HG02885 (cell line): ENCODE measurements around the gene BOLL.
"Not testable (repeated sequence)": the region's sequence is repeated elsewhere in the genome, so short reads cannot be mapped to it uniquely, and the experiment has no call there.

Experiments used
- ATAC-seq: cut with Tn5 transposase; IDR thresholded peaks from one replicate; pipeline ENCODE4 v1.9.1; 2021; ENCODE audit warnings: mild to moderate bottlenecking; ENCODE audit not compliant: unreplicated experiment, poor library complexity

Gene BOLL

DNA sequence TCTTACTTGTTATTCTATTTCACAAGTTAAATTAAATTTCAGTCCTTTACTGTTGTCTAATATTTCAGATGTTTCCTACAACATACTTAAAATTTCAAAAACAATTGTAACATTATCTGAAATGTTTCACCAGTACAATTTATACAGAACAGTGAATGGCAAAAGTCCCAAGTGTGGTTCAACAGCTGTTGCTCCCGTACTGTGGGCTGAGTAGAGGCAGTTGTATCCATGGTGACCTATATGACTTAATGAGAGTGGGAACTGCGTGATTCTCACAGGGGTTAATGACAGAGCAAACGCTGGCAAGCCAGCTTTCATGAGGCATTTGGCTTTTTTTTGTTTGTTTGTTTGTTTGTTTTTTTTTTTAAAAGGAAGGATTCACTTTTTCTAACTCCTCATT, 13.9 kb upstream of the BOLL start:
- ATAC-seq = no peak

DNA sequence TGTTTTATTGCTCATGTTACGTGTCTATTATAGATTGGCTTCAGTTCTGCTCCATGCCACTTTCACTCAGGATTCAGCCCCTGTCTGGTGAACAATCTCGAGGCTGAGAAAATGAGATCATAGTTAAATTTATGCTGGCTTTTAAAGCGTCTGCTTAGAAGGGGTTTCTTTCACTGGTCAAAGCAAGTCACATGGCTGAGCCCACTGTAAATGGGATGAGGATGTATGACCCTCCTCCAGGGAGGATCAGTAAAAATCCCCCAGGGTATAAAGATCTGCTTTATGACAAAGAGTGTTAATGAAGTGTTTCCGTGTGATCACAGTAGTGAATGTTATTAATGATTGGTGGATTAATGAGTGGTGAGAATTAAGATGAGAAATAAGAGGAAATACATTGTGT, 13.1 kb upstream of the BOLL start:
- ATAC-seq = no peak

DNA sequence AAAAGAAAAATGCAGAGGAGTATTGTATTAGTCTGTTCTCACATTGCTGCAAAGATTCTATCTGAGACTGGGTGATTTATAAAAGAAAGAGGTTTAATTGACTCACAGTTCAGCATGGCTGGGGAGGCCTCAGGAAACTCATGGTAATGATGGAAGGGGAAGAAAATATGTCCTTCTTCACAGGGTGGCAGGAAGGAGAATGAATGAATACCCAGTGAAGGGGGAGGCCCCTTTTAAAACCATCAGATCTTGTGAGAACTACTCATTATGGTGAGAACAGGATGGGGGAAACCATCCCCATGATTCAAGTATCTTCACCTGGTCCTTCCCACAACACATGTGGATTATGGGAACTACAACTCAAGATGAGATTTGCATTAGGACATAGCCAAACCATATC, 10.2 kb upstream of the BOLL start:
- no peak for ATAC-seq

DNA sequence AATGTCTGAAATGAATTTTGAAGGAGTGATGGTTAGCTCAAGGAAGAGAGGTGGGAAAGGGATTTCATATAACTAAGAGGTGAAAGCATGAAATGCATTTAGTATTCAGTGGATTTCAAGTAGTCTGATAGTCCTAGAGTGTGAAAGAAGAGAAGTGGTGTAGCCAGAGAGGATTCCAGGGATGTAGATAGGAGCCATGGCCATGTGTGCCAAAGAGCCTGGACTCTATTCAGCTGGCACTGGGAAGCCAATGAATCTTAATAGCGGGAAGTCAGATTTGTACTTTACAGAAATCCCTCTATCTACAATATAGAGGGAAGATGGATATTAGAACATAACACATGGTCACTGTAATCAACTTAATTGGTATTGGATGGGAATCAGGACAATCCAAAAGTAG, 8.3 kb upstream of the BOLL start:
- no peak for ATAC-seq

- ATAC-seq = peak; percentile 74
These were observed 1.1 kb upstream of the BOLL start for GRCh38 chr2:197786010-197786877.

- no peak for ATAC-seq
These were observed 3.0 kb downstream of the BOLL start for GRCh38 chr2:197782126-197782525.

DNA sequence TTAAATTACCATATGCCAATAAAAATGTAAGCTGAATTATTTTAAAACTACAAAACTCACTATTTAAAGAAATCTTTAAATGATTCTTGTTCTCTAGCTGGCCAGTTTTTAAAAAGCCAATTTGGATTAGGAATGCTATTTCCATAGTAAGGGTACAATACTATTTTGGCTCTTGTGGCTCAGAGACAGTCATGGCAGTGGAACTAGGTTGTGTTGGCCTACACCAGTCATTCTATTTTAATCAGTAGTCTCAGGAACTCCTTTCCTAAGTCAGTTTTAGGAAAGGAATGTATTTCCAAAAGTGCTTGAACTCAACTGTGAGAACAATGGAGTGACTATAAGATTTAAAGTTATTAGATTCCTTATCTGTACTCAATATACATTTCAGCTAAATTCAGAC, 5.9 kb downstream of the BOLL start:
- ATAC-seq = no peak

- ATAC-seq = no peak
These were observed 7.2 kb downstream of the BOLL start for GRCh38 chr2:197777823-197778407.

GRCh38 chr2:197760293-197760657, 24.8 kb downstream of the BOLL start:
- ATAC-seq = no peak

DNA sequence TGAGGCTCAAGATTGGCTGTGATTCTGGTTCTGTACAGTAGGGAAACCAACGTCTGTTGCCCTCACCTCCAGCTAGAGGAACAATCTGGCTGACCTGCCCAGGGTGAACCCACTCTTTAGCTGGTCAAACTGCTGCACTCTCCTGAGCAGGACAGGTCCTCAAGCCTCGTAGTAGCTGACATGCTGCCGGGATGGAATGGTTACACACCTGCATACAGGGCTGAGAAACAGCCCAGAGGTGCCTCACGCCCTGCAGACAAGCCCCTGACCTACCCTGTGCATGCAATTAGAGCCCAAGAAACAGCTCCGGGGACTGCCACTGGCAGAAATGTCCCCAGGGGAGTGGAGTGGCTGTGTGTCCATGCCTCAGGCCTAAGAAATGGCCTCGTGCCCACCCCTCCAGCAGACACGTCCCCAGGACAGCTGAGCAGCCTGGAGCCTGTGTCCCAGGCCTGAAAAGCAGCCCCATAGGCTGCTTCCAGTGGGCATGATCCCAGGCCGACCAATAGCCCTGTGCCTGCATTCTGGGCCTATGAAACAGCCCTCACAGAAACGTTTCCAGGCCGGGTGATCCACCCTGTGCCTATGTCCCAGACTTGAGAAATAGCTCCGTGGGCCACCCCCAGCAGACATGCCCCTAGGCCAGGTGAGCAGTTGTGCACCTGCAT, 25.4 kb downstream of the BOLL start:
- ATAC-seq = no peak

DNA sequence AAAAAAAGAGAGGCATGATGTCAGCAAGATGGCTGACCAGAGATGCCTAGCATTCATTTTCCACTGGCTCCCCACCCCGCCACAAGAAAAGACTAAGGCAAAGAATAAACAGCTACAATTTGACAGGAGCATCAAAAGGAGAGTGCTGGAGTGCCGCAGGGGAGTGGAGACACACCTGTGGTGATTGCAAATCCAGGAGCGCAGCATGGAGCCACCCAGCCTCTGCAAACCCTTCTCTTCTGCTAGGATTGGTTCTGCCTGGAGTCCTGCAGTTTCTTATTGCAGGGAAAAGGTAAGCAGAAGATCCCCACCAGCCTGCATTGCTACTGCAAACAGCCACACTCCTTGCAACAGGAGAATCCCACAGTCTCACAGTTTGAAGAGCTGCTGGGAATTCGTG, 26.1 kb downstream of the BOLL start:
- no peak for ATAC-seq

- no peak for ATAC-seq
These were observed 44.9 kb downstream of the BOLL start for GRCh38 chr2:197740200-197740599.

- not testable (repeated sequence) for ATAC-seq
These were observed 56.3 kb downstream of the BOLL start for GRCh38 chr2:197728555-197729544.

- no peak for ATAC-seq
These were observed 58.1 kb downstream of the BOLL start for GRCh38 chr2:197727011-197727410.

- no peak for ATAC-seq
These were observed 67.3 kb downstream of the BOLL start for GRCh38 chr2:197717863-197718262.

GRCh38 chr2:197713271-197713670, 71.8 kb downstream of the BOLL start:
- ATAC-seq = no peak

- no peak for ATAC-seq
These were observed 73.5 kb downstream of the BOLL start for GRCh38 chr2:197711578-197711977.

DNA sequence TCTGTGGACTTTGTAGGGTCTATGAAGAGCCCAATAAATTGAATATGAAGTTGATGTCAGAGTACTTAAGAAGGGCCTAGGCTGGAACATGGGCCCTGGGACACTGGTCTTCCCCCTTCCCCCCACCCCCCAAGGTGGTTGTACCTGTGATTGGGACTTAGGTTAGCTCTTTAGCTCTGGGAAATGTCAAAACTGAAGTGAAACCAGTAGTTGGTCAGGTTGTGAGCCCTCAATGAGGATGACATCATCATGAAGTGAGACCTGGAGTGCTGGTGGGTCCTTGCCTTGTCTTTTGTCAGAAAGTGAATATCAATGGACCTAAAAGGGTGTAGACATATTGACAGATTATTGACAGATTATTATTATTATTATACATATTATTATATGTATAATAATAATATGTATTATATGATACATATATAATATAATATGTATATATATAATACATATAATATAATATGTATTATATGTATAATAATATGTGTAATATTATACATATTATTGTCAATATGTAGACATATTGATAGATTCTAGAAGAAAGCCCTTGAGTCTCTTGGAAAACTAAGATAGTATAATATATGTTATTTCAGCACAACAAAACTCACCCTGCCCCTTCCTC, 74.6 kb downstream of the BOLL start:
- ATAC-seq = peak; percentile 84

- not testable (repeated sequence) for ATAC-seq
These were observed 76.0 kb downstream of the BOLL start for GRCh38 chr2:197709140-197709539.

DNA sequence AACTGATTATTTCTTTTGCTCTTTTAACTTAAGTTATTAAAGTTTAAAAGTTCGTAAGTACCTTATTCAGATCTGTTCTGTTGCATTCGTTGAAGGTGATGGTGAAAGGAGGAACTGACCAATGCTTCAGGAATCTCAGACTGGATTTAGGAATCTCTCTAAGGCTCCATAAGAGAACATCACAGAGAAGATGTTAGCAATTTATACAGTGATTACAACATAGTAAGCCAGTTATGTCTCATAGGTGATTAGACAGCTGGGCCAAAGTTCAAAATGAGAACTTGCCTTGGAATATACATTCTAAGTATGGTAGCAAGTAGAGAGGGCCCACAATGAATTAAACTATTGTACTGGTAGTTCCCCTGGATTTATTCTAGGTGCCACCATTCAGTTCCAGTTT, 76.8 kb downstream of the BOLL start:
- ATAC-seq = no peak
